ENCODE data around the gene REG1B.
"Not testable (repeated sequence)": the region's sequence is repeated elsewhere in the genome, so short reads cannot be mapped to it uniquely, and the experiment has no call there.

REG1B gene

GRCh38 chr2:79083597-79084251, 4.1 kb downstream of the REG1B start:
- DNase-seq, result no peak

GRCh38 chr2:79082987-79083386, 4.8 kb downstream of the REG1B start:
- no peak for DNase-seq

GRCh38 chr2:79071078-79071477, 16.7 kb downstream of the REG1B start:
- no peak for DNase-seq

- no peak for DNase-seq
These were observed 22.6 kb downstream of the REG1B start for GRCh38 chr2:79065201-79065600.

GRCh38 chr2:79054769-79055168, 33.0 kb downstream of the REG1B start:
- not testable (repeated sequence) for DNase-seq

- not testable (repeated sequence) for DNase-seq
These were observed 34.3 kb downstream of the REG1B start for GRCh38 chr2:79053486-79053885.

- no peak for DNase-seq
These were observed 46.8 kb downstream of the REG1B start for GRCh38 chr2:79041032-79041448.

GRCh38 chr2:79039944-79040343, 47.8 kb downstream of the REG1B start:
- DNase-seq, result no peak

Measured in stimulated activated naive CD4-positive, alpha-beta T cell (primary cell).